Posterior vena cava (tissue), 2 donors: ENCODE measurements around the gene NINJ1. TPM values are rescaled to one million over a fixed set of nuclear protein-coding genes. Genes with fewer than 3 reads are reported as not detected.
A peak's percentile ranks its signal among the peaks of the same experiment; 100 is the strongest.

Experiments
- DNase-seq: peaks from one replicate; pipeline ENCODE4 v3.0.0-alpha.2; 2020; ENCODE audit warnings: low spot score
- intact Hi-C, 2 donors: fragments of 100-400 bp; cut with DNase I; formaldehyde crosslinking; loops; one replicate each; pipeline versions ENCODE4 v1.14.1 to v1.14.2; 2022 to 2023
- total RNA-seq, 2 donors: library from RNA; stranded (reverse); fragmentation: NEBNext Ultra II Directional; extraction: Animal tissue kit (Norgen Biotek cat#: 25700); gene quantifications; one replicate each; pipeline ENCODE4 v1.2.1, GENCODE V29; 2021
- donor health status: DM: yes; HTN: yes; CAD: no.
- donor health status: DM: yes; HTN: yes; CAD: no.

The NINJ1 gene
- total RNA-seq, 2 donors from 2014 or later, result 30.6 to 39.5 TPM

GRCh38 chr9:93094658-93095204 lies 39.3 kb downstream of the NINJ1 start:
- peak; percentile 87 for DNase-seq
- intact Hi-C loops, result loop anchor here (5.0 to 10.0 kb wide), 2 partner anchors 360 to 647 kb away; partner anchors contain the start of genes FAM120A (in 1 of the 2) and FAM120AOS (in 1 of the 2)

- DNase-seq, result peak; percentile 74
- intact Hi-C loops, result loop anchor here in 1 of 2 donors (10.0 kb wide), 1 partner anchor 361 kb away; the partner anchor contains the start of genes FAM120A and FAM120AOS
Observed at GRCh38 chr9:93093877-93094657, 40.0 kb downstream of the NINJ1 start.

GRCh38 chr9:93093127-93093876 lies 40.7 kb downstream of the NINJ1 start:
- DNase-seq, result peak; percentile 58
- intact Hi-C loops, result loop anchor here in 1 of 2 donors (10.0 kb wide), 1 partner anchor 361 kb away; the partner anchor contains the start of genes FAM120A and FAM120AOS

- intact Hi-C loops, result loop anchor here in 1 of 2 donors (10.0 kb wide), 1 partner anchor 362 kb away; the partner anchor contains the start of genes FAM120A and FAM120AOS
- DNase-seq, result peak; percentile 45
Observed at GRCh38 chr9:93092251-93092991, 41.6 kb downstream of the NINJ1 start.

- DNase-seq, result peak; percentile 76
- intact Hi-C loops, result loop anchor here in 1 of 2 donors (10.0 kb wide), 1 partner anchor 363 kb away; the partner anchor contains the start of genes FAM120A and FAM120AOS
Observed at GRCh38 chr9:93091453-93092081, 42.5 kb downstream of the NINJ1 start.

- intact Hi-C loops, result loop anchor here in 1 of 2 donors (10.0 kb wide), 1 partner anchor 364 kb away; the partner anchor contains the start of genes FAM120A and FAM120AOS
- DNase-seq, result peak; percentile 37
Observed at GRCh38 chr9:93091056-93091452, 43.0 kb downstream of the NINJ1 start.

- intact Hi-C loops, result loop anchor here in 1 of 2 donors (10.0 kb wide), 1 partner anchor 365 kb away; the partner anchor contains the start of genes FAM120A and FAM120AOS
Observed at GRCh38 chr9:93090091-93090655, 43.9 kb downstream of the NINJ1 start.

GRCh38 chr9:93089481-93089991 lies 44.5 kb downstream of the NINJ1 start:
- intact Hi-C loops, result no loop called here
- DNase-seq, result peak; percentile 61

More at GRCh38 chr9:93090091-93090655, 43.9 kb downstream of the NINJ1 start:
- DNase-seq, result peak; percentile 13

- no peak for DNase-seq
- intact Hi-C loops, result no loop called here
Observed at GRCh38 chr9:93089024-93089423, 45.0 kb downstream of the NINJ1 start.

GRCh38 chr9:93088656-93089015 lies 45.4 kb downstream of the NINJ1 start:
- DNase-seq, result peak; percentile 23
- intact Hi-C loops, result no loop called here

- peak; percentile 34 for DNase-seq
- intact Hi-C loops, result no loop called here
Observed at GRCh38 chr9:93087971-93088655, 45.9 kb downstream of the NINJ1 start.

- DNase-seq, result peak; percentile 34
- intact Hi-C loops, result no loop called here
Observed at GRCh38 chr9:93086447-93087224, 47.4 kb downstream of the NINJ1 start.

- intact Hi-C loops, result no loop called here
- peak; percentile 31 for DNase-seq
Observed at GRCh38 chr9:93085676-93086075, 48.4 kb downstream of the NINJ1 start.

- intact Hi-C loops, result no loop called here
- peak; percentile 60 for DNase-seq
Observed at GRCh38 chr9:93084471-93084881, 49.6 kb downstream of the NINJ1 start.

GRCh38 chr9:93083592-93084470 lies 50.2 kb downstream of the NINJ1 start:
- peak; percentile 35 for DNase-seq
- intact Hi-C loops, result no loop called here
